ENCODE measurements around the gene DLGAP1. TPM values are rescaled to one million over a fixed set of nuclear protein-coding genes. Genes with fewer than 3 reads are reported as not detected.
A peak's percentile ranks its signal among the peaks of the same experiment; 100 is the strongest.

DLGAP1 gene
- total RNA-seq, 1 experiment from 2014 or later, result 2.8 TPM

GRCh38 chr18:3578621-3579020 is 876.5 kb downstream of the DLGAP1 start:
- Histone ChIP-seq H3K4me1 (no peaks in the 10 kb centered on the region), H3K4me3 (no peak overlapping the region), H3K27me3 (no peaks in the 10 kb centered on the region), H3K27ac (no peak overlapping the region), H3K9me3 (replicated peaks) (no peaks in the 10 kb centered on the region), H3K36me3 (no peaks in the 10 kb centered on the region)
- no peak for DNase-seq

DNA sequence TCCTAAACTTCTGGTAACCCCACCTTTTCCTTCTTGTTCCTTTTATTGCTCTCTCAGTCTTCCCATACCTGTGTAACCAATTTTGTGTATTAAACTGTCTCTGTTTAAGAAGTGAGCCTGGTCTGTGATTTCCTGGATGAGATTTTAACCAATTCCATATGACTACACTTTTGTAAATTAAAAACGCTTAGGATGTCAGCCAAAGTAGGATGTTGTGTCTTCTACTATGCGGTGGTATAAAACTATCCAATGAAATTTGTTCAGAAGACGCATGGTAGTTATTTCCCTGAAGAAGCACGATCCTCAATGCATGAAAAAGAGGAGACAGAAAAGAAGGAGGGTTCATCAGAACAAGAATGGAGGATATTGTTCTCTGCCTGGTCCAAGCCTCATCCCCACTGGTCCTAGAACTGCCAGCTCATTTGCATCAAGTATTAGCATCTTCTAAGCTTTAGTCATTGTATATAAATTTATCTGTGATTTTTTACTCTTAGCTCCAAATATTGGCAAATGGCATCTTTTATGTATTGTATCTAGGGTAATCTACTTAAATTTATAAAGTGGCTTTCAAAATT is 877.7 kb downstream of the DLGAP1 start:
- H3K9me3 ChIP-seq (replicated peaks), result no peaks in the 10 kb centered on the region
- H3K4me1 ChIP-seq, result no peaks in the 10 kb centered on the region
- H3K27me3 ChIP-seq, result no peaks in the 10 kb centered on the region
- no peak overlapping the region for H3K27ac ChIP-seq
- no peaks in the 10 kb centered on the region for H3K36me3 ChIP-seq
- no peak overlapping the region for H3K4me3 ChIP-seq
- DNase-seq, result no peak

DNA sequence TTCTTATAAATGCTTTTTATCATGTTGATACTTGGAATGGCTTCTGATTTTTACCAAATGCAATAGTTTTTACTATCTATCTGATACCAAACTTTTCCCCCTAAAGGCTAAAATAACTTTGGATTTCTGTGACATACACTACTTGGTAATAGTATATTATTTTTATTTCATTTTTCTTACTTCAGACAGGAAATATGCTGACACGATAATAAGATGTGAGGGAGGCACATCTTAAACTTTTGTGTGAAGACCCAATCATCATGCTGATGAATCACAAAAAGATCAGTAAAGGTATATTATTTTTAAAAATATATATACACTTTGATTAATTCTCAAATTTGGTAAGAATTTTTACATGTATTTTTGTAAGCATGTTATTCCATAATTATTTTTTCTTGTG is 882.3 kb downstream of the DLGAP1 start:
- Histone ChIP-seq H3K4me3 (no peak overlapping the region), H3K36me3 (no peaks in the 10 kb centered on the region), H3K9me3 (replicated peaks) (no peaks in the 10 kb centered on the region), H3K27me3 (no peaks in the 10 kb centered on the region), H3K4me1 (no peaks in the 10 kb centered on the region), H3K27ac (no peak overlapping the region)
- no peak for DNase-seq

- no peaks in the 10 kb centered on the region for H3K9me3 ChIP-seq (replicated peaks)
- H3K4me3 ChIP-seq, result no peak overlapping the region
- H3K27me3 ChIP-seq, result no peaks in the 10 kb centered on the region
- no peaks in the 10 kb centered on the region for H3K36me3 ChIP-seq
- DNase-seq, result no peak
- H3K4me1 ChIP-seq, result no peaks in the 10 kb centered on the region
- H3K27ac ChIP-seq, result no peak overlapping the region
These were observed 888.3 kb downstream of the DLGAP1 start for GRCh38 chr18:3566851-3567250.

DNA sequence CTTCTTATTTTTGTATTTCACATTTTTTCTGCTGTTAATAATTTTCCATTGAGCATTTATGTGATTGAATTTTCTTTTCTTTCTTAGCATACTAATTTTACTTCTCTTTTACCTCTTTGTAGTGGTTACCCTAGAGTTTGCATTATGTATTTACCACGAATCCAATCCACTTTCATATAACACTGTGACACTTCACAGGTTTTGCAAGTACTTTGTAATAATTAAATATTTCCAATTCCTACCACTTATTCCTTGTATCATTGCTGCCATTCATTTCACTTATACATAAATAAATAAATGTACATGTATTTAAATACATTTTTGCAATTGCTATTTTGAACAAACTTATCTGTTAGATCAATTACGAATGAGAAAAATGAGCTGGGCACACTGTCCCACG is 894.4 kb downstream of the DLGAP1 start:
- no peak overlapping the region for H3K4me3 ChIP-seq
- DNase-seq, result no peak
- no peaks in the 10 kb centered on the region for H3K27me3 ChIP-seq
- H3K36me3 ChIP-seq, result no peaks in the 10 kb centered on the region
- no peak overlapping the region for H3K27ac ChIP-seq
- H3K9me3 ChIP-seq (replicated peaks), result no peaks in the 10 kb centered on the region
- no peaks in the 10 kb centered on the region for H3K4me1 ChIP-seq

DNA sequence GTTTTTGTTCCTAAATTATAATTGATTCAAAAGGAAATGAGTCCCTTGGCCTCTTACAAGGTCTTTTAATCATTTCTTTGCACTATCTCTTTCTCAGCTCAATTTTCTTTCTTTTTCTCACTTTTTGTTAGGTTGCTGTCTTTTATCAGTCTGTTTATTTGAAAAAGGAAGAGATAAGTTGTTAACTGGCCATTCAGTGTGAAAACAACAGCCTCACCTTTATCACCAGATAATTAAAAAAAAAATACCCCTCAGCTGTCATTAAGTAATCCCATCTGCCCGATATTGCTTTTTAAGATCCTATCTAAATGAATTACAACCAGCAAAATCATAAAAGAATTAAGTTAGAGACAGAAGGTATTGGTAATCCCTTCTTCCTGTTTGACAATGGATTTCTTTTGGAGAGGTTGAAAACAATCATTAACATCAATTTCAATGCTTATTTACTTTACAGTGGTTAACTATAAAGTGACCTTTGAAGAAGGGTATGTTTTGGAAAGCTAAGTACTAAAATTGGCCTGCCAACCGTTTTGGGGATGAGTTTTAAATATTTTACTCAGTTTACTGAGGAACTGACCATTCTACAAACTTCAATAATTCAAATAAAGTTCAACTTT is 900.2 kb downstream of the DLGAP1 start:
- no peak for DNase-seq
- no peaks in the 10 kb centered on the region for H3K9me3 ChIP-seq (replicated peaks)
- no peaks in the 10 kb centered on the region for H3K4me1 ChIP-seq
- no peak overlapping the region for H3K27ac ChIP-seq
- H3K36me3 ChIP-seq, result no peaks in the 10 kb centered on the region
- H3K27me3 ChIP-seq, result no peaks in the 10 kb centered on the region
- H3K4me3 ChIP-seq, result no peak overlapping the region

- Histone ChIP-seq H3K27ac (no peak overlapping the region), H3K9me3 (replicated peaks) (no peaks in the 10 kb centered on the region), H3K4me3 (no peak overlapping the region), H3K4me1 (no peaks in the 10 kb centered on the region), H3K27me3 (no peaks in the 10 kb centered on the region), H3K36me3 (no peaks in the 10 kb centered on the region)
- DNase-seq, result peak; percentile 9 to 22
These were observed 901.0 kb downstream of the DLGAP1 start for GRCh38 chr18:3554091-3554601.

DNA sequence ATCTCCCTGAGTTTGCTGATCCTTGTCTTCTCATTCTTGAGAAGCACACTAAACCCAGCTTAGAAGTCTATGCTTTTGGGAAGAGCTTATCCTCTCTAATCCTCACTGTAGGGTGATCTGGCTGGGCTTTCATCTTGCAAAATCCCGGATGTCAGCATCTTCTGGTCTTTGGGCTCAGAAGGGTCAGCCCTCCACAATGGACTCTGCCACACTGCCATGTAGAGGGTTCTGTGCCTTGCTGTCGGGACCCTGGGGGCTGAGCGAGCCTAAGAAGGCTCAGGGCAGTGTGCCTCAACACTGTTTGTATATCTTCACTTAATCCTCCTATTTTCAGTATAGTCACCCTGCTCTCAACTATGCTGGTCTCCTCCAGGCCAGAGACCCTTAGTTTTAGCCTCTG is 902.8 kb downstream of the DLGAP1 start:
- H3K9me3 ChIP-seq (replicated peaks), result no peaks in the 10 kb centered on the region
- H3K4me1 ChIP-seq, result no peaks in the 10 kb centered on the region
- no peak overlapping the region for H3K4me3 ChIP-seq
- H3K36me3 ChIP-seq, result no peaks in the 10 kb centered on the region
- no peak for DNase-seq
- H3K27ac ChIP-seq, result no peak overlapping the region
- no peaks in the 10 kb centered on the region for H3K27me3 ChIP-seq

DNA sequence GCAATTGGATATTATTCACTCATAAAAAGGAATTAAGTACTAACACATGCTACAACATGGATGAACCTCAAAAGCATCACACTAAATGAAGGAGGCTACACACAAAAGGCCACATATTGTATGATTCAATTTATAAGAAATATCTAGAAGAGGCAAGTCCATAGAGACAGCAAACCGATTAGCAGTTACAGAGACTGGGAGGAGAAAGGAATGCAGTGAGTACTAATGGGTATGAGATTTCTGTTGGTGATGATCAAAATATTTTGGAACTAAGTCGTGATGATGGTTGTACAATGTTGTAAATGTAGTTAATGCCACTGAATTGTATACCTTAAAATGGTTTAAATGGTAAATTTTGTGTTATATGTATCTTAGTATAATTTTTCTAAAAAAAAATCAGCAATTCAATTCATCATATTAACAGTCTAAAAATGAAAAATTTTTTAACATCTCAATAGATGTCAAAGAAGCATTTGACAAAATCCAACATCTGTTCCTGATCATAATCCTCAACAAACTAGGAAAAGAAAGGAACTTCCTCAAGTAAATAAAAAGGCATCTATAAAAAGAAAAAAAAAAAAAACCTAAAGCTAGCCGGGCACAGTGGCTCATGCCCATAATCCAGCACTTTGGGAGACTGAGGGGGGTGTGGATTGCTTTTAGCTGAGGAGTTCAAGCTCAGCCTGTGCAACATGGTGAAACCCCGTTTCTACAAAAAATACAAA is 907.1 kb downstream of the DLGAP1 start:
- H3K4me1 ChIP-seq, result no peaks in the 10 kb centered on the region
- no peak overlapping the region for H3K27ac ChIP-seq
- no peak for DNase-seq
- H3K9me3 ChIP-seq (replicated peaks), result no peaks in the 10 kb centered on the region
- H3K27me3 ChIP-seq, result no peaks in the 10 kb centered on the region
- no peak overlapping the region for H3K4me3 ChIP-seq
- H3K36me3 ChIP-seq, result no peaks in the 10 kb centered on the region

DNA sequence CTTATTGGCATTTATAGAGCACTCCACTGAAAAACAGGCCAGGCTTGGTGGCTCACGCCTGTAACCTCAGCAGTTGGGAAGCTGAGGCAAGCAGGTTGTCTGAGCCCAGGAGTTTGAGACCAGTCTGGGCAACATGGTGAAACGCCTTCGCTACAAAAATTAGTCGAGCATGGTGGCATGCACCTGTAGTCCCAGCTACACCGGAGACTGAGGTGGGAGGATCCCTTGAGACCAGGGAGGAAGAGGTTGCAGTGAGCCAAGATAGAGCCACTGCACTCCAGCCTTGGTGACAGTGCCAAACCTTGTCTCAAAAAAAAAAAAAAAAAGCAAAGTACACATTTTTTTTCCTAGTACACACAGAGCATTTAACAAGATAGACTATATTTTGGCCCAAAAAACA is 909.0 kb downstream of the DLGAP1 start:
- no peak for DNase-seq
- Histone ChIP-seq H3K27ac (no peak overlapping the region), H3K9me3 (replicated peaks) (no peaks in the 10 kb centered on the region), H3K4me1 (no peaks in the 10 kb centered on the region), H3K27me3 (no peaks in the 10 kb centered on the region), H3K4me3 (no peak overlapping the region), H3K36me3 (no peaks in the 10 kb centered on the region)

DNA sequence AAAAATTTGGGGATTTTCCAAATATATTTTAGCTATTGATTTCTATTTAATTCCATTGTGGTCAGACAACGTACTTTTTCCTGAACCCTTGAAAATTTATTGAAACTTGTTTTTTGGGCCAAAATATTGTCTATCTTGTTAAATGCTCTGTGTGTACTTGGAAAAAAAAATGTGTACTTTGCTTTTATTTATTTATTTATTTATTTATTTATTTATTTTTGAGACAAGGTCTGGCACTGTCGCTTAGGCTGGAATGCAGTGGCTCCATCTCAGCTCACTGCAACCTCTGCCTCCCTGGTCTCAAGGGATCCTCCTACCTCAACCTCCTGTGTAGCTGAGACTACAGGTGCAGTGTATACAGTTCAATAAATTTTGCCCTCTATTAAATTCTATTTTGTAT is 910.6 kb downstream of the DLGAP1 start:
- no peaks in the 10 kb centered on the region for H3K4me1 ChIP-seq
- no peaks in the 10 kb centered on the region for H3K9me3 ChIP-seq (replicated peaks)
- H3K4me3 ChIP-seq, result no peak overlapping the region
- H3K36me3 ChIP-seq, result no peaks in the 10 kb centered on the region
- H3K27me3 ChIP-seq, result no peaks in the 10 kb centered on the region
- DNase-seq, result no peak
- H3K27ac ChIP-seq, result no peak overlapping the region

DNA sequence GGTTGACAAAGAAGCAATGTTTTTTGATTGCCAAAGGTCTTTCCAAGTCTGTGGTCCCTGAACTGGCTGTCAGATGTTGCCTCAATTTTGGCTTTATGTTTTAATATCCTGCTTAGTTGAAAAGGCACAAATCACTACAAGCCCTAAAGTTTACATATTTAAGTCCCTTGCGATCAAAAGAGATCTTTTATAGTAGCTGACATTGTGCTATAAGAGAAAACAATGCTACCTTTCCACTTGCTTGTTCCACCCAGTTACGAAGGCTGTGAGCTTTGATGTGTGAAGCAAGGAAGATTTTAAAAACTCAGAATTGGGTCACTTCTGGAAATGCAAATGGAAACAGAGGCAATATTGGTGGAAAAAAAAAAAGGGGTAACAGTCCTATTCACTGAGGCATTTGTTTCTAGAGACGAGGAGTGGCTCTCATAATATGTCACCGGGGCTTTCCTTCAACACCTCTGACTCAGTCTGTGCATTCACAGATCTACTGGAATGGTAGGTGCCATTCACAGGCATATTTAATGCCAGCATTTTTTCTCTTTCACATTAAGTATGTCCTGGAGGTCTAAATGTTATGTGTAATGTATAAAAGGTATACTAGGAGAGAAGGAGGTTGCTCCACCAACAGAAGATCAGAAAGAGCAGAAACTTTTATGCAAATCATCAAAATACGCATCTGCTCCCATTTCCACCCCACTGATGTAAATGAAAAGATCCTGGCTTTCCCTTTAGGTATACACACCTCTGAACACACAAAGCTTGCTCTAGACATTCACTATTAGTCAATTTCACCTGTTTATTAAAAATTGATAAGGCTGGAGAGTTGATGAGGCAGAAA is 913.3 kb downstream of the DLGAP1 start:
- H3K9me3 ChIP-seq (replicated peaks), result no peaks in the 10 kb centered on the region
- no peaks in the 10 kb centered on the region for H3K36me3 ChIP-seq
- H3K4me3 ChIP-seq, result no peak overlapping the region
- H3K4me1 ChIP-seq, result no peaks in the 10 kb centered on the region
- H3K27me3 ChIP-seq, result no peaks in the 10 kb centered on the region
- no peak for DNase-seq
- no peak overlapping the region for H3K27ac ChIP-seq

DNA sequence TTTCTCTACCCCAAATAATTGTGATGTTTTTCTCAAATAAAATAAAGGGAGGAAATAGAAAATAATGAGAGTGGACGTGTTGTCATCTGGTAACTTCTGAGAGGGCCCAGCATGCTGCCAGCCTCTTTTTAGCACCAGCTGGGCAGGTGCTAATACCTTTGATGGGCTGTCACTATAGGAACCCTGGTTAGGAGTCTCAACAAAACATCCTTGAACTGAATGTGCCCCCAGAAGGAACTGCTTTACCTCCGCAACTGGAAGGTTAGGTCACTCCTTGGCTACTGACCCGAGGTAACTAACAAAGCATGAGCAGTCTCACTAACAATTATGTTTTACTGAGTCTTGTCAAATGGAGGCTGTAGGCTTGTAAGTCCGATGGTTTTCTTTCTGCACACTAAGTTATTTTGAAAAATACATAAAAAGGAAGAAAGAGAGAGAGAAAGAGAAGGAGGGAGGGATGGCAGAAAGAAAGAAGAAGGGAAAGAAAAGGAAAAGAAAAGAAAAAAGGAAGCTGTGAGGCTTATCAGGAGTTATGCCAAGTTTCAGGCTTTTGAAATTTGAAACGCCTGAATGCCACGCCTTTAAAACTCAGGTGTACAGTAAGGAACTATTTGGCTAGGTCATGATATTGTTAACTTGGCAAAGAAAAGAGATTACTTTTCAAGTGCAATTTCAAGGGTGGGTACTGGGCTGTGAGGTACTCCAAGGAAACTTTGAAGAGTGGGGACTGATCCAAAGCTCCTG is 914.1 kb downstream of the DLGAP1 start:
- no peak for DNase-seq
- H3K4me3 ChIP-seq, result no peak overlapping the region
- no peaks in the 10 kb centered on the region for H3K9me3 ChIP-seq (replicated peaks)
- no peak overlapping the region for H3K27ac ChIP-seq
- no peaks in the 10 kb centered on the region for H3K27me3 ChIP-seq
- no peaks in the 10 kb centered on the region for H3K4me1 ChIP-seq
- no peaks in the 10 kb centered on the region for H3K36me3 ChIP-seq

DNA sequence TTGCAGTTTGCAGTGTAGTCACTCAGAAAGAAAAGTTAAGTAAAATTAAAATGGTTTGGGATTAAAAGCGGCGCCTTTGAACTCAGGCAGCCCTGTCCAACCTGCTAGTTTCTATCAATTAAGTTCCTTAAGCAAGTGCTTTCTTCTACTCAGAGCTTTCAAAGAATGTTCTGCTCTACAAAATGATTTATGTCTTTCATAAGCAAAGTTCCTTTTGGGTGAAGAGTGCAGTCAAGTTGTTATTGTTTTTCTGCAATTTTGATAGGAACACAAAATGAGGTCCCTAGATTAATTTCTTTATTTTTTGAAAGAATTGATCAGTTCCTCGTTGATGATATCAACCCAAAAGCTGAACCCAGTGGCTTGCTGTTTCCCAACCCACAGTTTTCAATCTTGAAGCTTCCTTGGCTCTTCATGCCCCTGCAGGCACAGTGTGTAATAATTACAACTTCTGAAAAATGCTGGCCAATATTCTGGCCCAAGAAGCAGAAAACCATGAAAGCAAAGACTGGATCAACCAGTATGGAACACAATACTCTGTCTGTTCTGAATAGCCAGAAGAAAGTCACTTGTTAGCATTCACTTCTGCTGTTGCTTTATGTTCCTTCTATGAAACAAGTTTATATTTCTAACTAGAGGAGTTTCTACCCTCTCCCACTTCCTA is 916.0 kb downstream of the DLGAP1 start:
- Histone ChIP-seq H3K27me3 (no peaks in the 10 kb centered on the region), H3K36me3 (no peaks in the 10 kb centered on the region), H3K4me1 (no peaks in the 10 kb centered on the region), H3K4me3 (no peak overlapping the region), H3K27ac (no peak overlapping the region), H3K9me3 (replicated peaks) (no peaks in the 10 kb centered on the region)
- DNase-seq, result no peak
